ENCODE measurements around the gene FAM117B.
"Not testable (repeated sequence)": the region's sequence is repeated elsewhere in the genome, so short reads cannot be mapped to it uniquely, and the experiment has no call there.

The FAM117B gene

DNA sequence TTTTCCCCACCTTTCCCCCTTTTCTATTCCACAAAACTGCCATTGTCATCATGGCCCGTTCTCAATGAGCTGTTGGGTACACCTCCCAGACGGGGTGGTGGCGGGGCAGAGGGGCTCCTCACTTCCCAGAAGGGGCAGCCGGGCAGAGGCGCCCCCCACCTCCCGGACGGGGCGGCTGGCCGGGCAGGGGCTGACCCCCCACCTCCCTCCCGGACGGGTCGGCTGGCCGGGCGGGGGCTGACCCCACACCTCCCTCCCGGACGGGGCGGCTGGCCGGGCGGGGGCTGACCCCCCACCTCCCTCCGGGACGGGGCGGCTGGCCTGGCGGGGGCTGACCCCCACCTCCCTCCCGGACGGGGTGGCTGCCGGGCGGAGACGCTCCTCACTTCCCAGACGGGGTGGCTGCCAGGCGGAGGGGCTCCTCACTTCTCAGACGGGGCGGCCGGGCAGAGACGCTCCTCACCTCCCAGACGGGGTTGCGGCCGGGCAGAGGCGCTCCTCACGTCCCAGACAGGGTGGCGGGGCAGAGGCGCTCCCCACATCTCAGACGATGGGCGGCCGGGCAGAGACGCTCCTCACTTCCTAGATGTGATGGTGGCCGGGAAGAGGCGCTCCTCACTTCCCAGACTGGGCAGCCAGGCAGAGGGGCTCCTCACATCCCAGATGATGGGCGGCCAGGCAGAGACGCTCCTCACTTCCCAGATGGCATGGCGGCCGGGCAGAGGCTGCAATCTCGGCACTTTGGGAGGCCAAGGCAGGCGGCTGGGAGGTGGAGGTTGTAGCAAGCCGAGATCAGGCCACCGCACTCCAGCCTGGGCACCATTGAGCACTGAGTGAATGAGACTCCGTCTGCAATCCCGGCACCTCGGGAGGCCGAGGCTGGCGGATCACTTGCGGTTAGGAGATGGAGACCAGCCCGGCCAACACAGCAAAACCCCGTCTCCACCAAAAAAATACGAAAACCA lies 80.5 kb downstream of the FAM117B start:
- H3K4me3 ChIP-seq (replicated peaks; ENCODE audit: insufficient read depth, low read length); H3K27ac ChIP-seq (replicated peaks); DNase-seq (ENCODE audit: low read depth in 1 of 2, low spot score in 1 of 2); H3K27me3 ChIP-seq (ENCODE audit: insufficient read depth, poor library complexity, severe bottlenecking): not testable (repeated sequence)

DNA sequence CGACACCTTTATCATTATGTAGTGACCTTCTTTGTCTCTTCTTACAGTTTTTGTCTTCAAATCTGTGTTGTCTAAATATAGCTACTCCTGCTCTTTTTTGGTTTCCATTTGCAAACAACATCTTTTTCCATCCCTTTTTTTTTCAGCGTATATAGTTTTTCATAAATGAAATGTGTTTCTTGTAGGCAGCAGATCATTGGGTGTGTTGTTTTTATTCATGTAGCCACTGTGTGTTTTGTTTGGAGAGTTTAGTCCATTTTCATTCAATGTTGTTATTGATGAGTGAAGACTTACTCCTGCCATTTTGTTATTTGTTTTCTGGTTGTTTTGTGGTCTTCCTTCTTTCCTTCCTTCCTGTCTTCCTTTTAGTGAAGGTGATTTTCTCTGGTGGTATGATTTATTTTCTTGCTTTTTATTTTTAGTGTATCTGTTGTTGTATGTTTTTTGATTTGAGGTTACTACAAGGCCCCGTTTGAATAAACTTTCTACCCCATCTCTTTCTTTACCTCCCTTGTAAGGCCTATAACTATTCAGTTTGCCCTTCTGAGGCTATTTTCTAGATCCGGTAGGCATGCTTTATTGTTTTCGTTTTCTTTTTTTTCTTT lies 81.4 kb downstream of the FAM117B start:
- TF ChIP-seq, protein P1, sequence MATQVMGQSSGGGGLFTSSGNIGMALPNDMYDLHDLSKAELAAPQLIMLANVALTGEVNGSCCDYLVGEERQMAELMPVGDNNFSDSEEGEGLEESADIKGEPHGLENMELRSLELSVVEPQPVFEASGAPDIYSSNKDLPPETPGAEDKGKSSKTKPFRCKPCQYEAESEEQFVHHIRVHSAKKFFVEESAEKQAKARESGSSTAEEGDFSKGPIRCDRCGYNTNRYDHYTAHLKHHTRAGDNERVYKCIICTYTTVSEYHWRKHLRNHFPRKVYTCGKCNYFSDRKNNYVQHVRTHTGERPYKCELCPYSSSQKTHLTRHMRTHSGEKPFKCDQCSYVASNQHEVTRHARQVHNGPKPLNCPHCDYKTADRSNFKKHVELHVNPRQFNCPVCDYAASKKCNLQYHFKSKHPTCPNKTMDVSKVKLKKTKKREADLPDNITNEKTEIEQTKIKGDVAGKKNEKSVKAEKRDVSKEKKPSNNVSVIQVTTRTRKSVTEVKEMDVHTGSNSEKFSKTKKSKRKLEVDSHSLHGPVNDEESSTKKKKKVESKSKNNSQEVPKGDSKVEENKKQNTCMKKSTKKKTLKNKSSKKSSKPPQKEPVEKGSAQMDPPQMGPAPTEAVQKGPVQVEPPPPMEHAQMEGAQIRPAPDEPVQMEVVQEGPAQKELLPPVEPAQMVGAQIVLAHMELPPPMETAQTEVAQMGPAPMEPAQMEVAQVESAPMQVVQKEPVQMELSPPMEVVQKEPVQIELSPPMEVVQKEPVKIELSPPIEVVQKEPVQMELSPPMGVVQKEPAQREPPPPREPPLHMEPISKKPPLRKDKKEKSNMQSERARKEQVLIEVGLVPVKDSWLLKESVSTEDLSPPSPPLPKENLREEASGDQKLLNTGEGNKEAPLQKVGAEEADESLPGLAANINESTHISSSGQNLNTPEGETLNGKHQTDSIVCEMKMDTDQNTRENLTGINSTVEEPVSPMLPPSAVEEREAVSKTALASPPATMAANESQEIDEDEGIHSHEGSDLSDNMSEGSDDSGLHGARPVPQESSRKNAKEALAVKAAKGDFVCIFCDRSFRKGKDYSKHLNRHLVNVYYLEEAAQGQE (IDR thresholded peaks at IDR 0.05; ENCODE audit: insufficient replicate concordance, low read depth): no peak
- TF ChIP-seq GABPA (IDR thresholded peaks at IDR 0.05; ENCODE audit: low read depth) (no peak), POLR2AphosphoS5 (IDR thresholded peaks at IDR 0.05; ENCODE audit: low read depth) (no peak)
- TF ChIP-seq, protein P2, sequence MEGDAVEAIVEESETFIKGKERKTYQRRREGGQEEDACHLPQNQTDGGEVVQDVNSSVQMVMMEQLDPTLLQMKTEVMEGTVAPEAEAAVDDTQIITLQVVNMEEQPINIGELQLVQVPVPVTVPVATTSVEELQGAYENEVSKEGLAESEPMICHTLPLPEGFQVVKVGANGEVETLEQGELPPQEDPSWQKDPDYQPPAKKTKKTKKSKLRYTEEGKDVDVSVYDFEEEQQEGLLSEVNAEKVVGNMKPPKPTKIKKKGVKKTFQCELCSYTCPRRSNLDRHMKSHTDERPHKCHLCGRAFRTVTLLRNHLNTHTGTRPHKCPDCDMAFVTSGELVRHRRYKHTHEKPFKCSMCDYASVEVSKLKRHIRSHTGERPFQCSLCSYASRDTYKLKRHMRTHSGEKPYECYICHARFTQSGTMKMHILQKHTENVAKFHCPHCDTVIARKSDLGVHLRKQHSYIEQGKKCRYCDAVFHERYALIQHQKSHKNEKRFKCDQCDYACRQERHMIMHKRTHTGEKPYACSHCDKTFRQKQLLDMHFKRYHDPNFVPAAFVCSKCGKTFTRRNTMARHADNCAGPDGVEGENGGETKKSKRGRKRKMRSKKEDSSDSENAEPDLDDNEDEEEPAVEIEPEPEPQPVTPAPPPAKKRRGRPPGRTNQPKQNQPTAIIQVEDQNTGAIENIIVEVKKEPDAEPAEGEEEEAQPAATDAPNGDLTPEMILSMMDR (IDR thresholded peaks at IDR 0.05; ENCODE audit: insufficient read depth, low read length): no peak
- DNase-seq (ENCODE audit: low read depth in 1 of 2, low spot score in 1 of 2): no peak

DNA sequence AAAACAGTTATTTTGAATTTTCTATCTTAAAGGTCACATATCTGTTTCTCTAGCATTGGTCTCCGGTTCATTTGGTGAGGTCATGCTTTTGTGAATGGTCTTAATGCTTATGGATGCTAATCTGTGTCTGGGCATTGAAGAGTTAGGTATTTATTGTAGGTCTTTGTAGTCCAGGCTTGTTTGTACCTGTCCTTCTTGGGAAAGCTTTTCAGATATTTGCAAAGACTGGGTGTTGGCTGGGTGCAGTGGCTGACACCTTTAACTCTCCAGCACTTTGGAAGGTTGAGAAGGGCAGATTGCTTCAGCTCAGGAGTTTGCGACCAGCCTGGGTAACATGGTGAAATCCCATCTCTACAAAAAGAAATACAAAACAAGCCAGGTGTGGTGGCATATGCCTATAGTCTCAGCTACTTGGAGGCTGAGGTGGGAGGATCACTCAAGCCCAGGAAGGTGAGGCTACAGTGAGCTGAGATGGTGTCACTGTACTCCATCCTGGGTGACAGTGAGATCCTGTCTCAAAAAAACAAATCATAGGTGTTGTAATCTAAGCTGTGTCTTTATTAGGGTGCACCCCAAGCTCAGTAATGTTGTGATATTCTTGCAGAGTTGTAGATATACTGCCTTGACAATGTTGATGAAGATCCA lies 82.3 kb downstream of the FAM117B start:
- Histone ChIP-seq H3K27ac (replicated peaks) (no peak overlapping the region), H3K27me3 (ENCODE audit: insufficient read depth, poor library complexity, severe bottlenecking) (no peaks in the 10 kb centered on the region), H3K4me3 (replicated peaks; ENCODE audit: insufficient read depth, low read length) (no peak overlapping the region)
- TF ChIP-seq SPI1 (IDR thresholded peaks at IDR 0.05; ENCODE audit: borderline replicate concordance, low read depth) (no peak), POLR2AphosphoS5 (IDR thresholded peaks at IDR 0.05; ENCODE audit: low read depth) (no peak), GABPA (IDR thresholded peaks at IDR 0.05; ENCODE audit: low read depth) (no peak)
- TF ChIP-seq, protein P2 (IDR thresholded peaks at IDR 0.05; ENCODE audit: insufficient read depth, low read length): no peak
- TF ChIP-seq, protein P1 (IDR thresholded peaks at IDR 0.05; ENCODE audit: insufficient replicate concordance, low read depth): no peak
- no peak for DNase-seq (ENCODE audit: low read depth in 1 of 2, low spot score in 1 of 2)

More for the DNA sequence above, 81.4 kb downstream of the FAM117B start:
- Histone ChIP-seq H3K4me3 (replicated peaks; ENCODE audit: insufficient read depth, low read length) (no peak overlapping the region), H3K27ac (replicated peaks) (no peak overlapping the region), H3K27me3 (ENCODE audit: insufficient read depth, poor library complexity, severe bottlenecking) (no peaks in the 10 kb centered on the region)
